DOHH2 (cell line): ENCODE results near the gene TTC28.

Experiments used
- H3F3A ChIP-seq: fragments of 200-600 bp; sonication (generic), shearing (Covaris generic); 2 replicates; pipeline ENCODE4 v1.6.0; 2016; ENCODE audit warnings: antibody characterized with exemption, mild to moderate bottlenecking; ENCODE audit not compliant: control insufficient read depth, insufficient read depth
- H3K27ac ChIP-seq: fragments of 200-600 bp; sonication (generic); 2 replicates; pipeline ENCODE4 v1.5.1; 2014; ENCODE audit warnings: low read depth, mild to moderate bottlenecking, low read length, moderate library complexity
- H3K27me3 ChIP-seq: fragments of 200-600 bp; sonication (generic); 2 replicates; pipeline ENCODE4 v1.6.1; 2014; ENCODE audit warnings: mild to moderate bottlenecking, low read length, mixed read lengths; ENCODE audit not compliant: control insufficient read depth
- H3K36me3 ChIP-seq: fragments of 200-600 bp; sonication (generic); 2 replicates; pipeline ENCODE4 v1.6.1; 2014; ENCODE audit warnings: mild to moderate bottlenecking, low read length, moderate library complexity, mixed read lengths; ENCODE audit not compliant: control insufficient read depth
- H3K4me1 ChIP-seq: fragments of 200-600 bp; sonication (generic); 2 replicates; pipeline ENCODE4 v1.6.1; 2014; ENCODE audit warnings: mild to moderate bottlenecking, low read length, mixed read lengths; ENCODE audit not compliant: control insufficient read depth
- H3K4me2 ChIP-seq: fragments of 200-600 bp; sonication (generic); 2 replicates; pipeline ENCODE4 v1.6.0; 2014; ENCODE audit warnings: mild to moderate bottlenecking, low read length, moderate library complexity
- H3K4me3 ChIP-seq: fragments of 200-600 bp; sonication (generic); 2 replicates; pipeline ENCODE4 v1.5.1; 2014; ENCODE audit warnings: mild to moderate bottlenecking, low read length, mixed read lengths
- H3K79me2 ChIP-seq: fragments of 200-600 bp; sonication (generic); 2 replicates; pipeline ENCODE4 v1.6.1; 2014; ENCODE audit warnings: mild to moderate bottlenecking, low read length, mixed read lengths; ENCODE audit not compliant: control insufficient read depth
- H3K9me2 ChIP-seq: fragments of 200-600 bp; sonication (generic); replicated peaks from 2 replicates; pipeline ENCODE4 v1.6.1; 2014; ENCODE audit warnings: mild to moderate bottlenecking, low read length, mixed read lengths; ENCODE audit not compliant: control insufficient read depth
- H3K9me3 ChIP-seq: fragments of 200-600 bp; sonication (generic); 2 replicates; pipeline ENCODE4 v1.6.1; 2014; ENCODE audit warnings: antibody characterized with exemption, low read length, mixed read lengths; ENCODE audit not compliant: control insufficient read depth, insufficient read depth
- H4K20me1 ChIP-seq: fragments of 200-600 bp; sonication (generic); 2 replicates; pipeline ENCODE4 v1.6.0; 2014; ENCODE audit warnings: low read depth, mild to moderate bottlenecking, antibody characterized with exemption, low read length, moderate library complexity; ENCODE audit not compliant: control insufficient read depth, insufficient read depth
- EZH2phosphoT487 ChIP-seq: fragments of 200-600 bp; sonication (generic); IDR thresholded peaks from 2 replicates; pipeline ENCODE4 v1.6.1; 2017; ENCODE audit warnings: borderline replicate concordance, mild to moderate bottlenecking, antibody characterized with exemption, low read length, moderate library complexity, mixed read lengths
- TF ChIP-seq, protein P1 (sequence below): fragments of 200-600 bp; sonication (generic); IDR thresholded peaks from one replicate; pipeline ENCODE4 v1.5.1; 2014; ENCODE audit warnings: antibody characterized with exemption, mild to moderate bottlenecking, low read depth, low read length; ENCODE audit not compliant: poor library complexity, severe bottlenecking

The TTC28 gene

DNA sequence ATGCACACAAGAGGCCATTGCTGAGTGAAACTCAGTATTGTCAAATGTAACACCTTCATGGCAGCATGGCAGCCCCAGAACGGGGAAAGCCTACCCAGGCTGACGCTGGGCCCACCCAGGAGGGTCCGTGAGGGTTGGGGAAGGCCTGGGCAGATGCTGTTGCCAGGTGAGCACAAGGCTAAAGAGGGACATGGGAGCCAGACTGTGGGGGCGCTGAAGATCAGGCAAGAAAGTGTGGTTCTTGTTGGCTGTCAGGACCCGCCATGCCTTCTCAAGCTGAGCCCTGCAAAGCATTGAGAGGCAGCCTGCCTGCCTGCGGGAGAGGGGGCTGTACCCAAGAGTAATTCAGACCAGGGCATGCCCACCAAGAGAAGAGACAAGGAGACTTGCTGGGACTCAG lies 675.6 kb downstream of the TTC28 start:
- TF ChIP-seq, protein P1, sequence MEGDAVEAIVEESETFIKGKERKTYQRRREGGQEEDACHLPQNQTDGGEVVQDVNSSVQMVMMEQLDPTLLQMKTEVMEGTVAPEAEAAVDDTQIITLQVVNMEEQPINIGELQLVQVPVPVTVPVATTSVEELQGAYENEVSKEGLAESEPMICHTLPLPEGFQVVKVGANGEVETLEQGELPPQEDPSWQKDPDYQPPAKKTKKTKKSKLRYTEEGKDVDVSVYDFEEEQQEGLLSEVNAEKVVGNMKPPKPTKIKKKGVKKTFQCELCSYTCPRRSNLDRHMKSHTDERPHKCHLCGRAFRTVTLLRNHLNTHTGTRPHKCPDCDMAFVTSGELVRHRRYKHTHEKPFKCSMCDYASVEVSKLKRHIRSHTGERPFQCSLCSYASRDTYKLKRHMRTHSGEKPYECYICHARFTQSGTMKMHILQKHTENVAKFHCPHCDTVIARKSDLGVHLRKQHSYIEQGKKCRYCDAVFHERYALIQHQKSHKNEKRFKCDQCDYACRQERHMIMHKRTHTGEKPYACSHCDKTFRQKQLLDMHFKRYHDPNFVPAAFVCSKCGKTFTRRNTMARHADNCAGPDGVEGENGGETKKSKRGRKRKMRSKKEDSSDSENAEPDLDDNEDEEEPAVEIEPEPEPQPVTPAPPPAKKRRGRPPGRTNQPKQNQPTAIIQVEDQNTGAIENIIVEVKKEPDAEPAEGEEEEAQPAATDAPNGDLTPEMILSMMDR: no peak
- no peak for TF ChIP-seq EZH2phosphoT487
- Histone ChIP-seq H3K4me2 (no peak overlapping the region), H3K4me1 (no peaks in the 10 kb centered on the region), H3K79me2 (no peaks in the 10 kb centered on the region), H4K20me1 (no peaks in the 10 kb centered on the region), H3K27me3 (no peaks in the 10 kb centered on the region), H3K27ac (no peak overlapping the region), H3K4me3 (no peak overlapping the region), H3K9me2 (no peaks in the 10 kb centered on the region), H3K9me3 (no peaks in the 10 kb centered on the region), H3F3A (no peaks in the 10 kb centered on the region), H3K36me3 (no peaks in the 10 kb centered on the region)

DNA sequence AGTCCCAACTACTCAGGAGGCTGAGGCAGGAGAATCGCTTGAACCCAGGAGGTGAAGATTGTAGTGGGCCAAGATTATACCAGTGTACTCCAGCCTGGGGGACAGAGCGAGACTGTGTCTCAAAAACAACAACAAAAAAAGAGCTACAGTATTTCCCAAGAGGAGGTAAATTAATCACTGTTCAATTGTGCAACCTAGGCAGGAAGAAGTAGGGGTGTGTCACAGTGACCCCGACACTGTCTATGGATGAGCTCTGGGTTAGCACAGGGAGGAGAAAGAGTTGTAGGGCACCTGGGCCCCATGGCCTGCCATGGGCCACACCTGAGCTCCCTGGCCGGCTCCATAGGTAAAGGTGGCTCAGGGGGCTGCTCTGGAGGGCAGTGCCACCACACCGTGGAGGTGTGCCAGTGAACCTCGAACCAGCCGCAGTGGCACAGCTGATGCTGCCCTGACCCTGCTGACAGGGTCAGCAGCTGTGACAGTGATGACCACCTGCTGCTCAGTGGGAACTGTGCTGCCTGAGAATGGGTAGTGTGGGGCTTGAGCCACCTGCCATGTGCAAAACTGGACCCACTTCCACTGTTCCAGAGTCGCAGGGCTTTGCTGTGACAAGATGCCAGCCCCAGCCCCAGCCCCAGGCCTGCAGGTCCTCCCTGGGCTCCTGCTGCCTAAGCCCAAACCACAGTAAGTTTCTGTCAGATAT lies 676.6 kb downstream of the TTC28 start:
- H3K9me2 ChIP-seq: no peaks in the 10 kb centered on the region
- H3K4me3 ChIP-seq: no peak overlapping the region
- no peaks in the 10 kb centered on the region for H3K4me1 ChIP-seq
- H3K27me3 ChIP-seq: no peaks in the 10 kb centered on the region
- no peaks in the 10 kb centered on the region for H3F3A ChIP-seq
- H3K4me2 ChIP-seq: no peak overlapping the region
- no peaks in the 10 kb centered on the region for H4K20me1 ChIP-seq
- no peak overlapping the region for H3K27ac ChIP-seq
- H3K9me3 ChIP-seq: no peaks in the 10 kb centered on the region
- no peak for TF ChIP-seq EZH2phosphoT487
- TF ChIP-seq, protein P1: no peak
- no peaks in the 10 kb centered on the region for H3K36me3 ChIP-seq
- H3K79me2 ChIP-seq: no peaks in the 10 kb centered on the region

DNA sequence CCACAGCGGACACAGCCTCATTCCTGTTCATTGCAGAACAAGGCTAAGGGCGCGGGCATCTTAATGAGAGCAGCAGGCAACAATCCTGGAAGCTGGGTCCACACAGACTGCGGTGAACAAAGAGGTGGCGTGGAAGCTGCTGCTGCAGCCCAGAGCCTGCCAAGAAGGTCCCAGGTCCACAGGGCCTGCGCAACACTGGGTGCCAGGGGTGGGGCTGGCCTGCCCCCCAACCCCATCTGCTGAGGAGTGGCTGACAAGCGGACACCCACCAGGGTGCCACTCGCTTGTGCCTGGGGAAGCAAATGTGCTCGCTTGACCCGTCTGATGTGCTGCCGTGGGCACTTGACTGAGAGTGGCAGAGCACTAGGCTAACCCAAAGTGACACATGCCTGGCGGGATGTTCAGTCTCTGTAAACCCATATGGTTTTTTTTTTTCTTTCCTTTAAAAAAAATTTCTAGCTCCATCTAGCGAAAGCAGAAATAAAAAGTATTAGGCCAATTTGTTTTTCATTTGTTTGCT lies 677.4 kb downstream of the TTC28 start:
- Histone ChIP-seq H4K20me1 (no peaks in the 10 kb centered on the region), H3K36me3 (no peaks in the 10 kb centered on the region), H3K4me2 (no peak overlapping the region), H3K9me3 (no peaks in the 10 kb centered on the region), H3K9me2 (no peaks in the 10 kb centered on the region), H3F3A (no peaks in the 10 kb centered on the region), H3K79me2 (no peaks in the 10 kb centered on the region), H3K4me1 (no peaks in the 10 kb centered on the region), H3K4me3 (no peak overlapping the region), H3K27ac (no peak overlapping the region), H3K27me3 (no peaks in the 10 kb centered on the region)
- TF ChIP-seq, protein P1: no peak
- no peak for TF ChIP-seq EZH2phosphoT487
